Activated CD4-positive, alpha-beta T cell treated with anti-CD3 and anti-CD28 coated beads, Interleukin-2, Interleukin-4, amounts not matched to agents 100 ng/mL and 50 ng/mL, durations not matched to agents 16 hours and 8 hours (primary cell): ENCODE data around the gene DRC3.
"Not testable (repeated sequence)": the region's sequence is repeated elsewhere in the genome, so short reads cannot be mapped to it uniquely, and the experiment has no call there.

Experiments
- DNase-seq: peaks from one replicate; pipeline ENCODE4 v3.0.0-alpha.2; 2020; ENCODE audit warnings: low spot score

The DRC3 gene

GRCh38 chr17:17942846-17943245 is 29.8 kb upstream of the DRC3 start:
- DNase-seq = no peak

DNA sequence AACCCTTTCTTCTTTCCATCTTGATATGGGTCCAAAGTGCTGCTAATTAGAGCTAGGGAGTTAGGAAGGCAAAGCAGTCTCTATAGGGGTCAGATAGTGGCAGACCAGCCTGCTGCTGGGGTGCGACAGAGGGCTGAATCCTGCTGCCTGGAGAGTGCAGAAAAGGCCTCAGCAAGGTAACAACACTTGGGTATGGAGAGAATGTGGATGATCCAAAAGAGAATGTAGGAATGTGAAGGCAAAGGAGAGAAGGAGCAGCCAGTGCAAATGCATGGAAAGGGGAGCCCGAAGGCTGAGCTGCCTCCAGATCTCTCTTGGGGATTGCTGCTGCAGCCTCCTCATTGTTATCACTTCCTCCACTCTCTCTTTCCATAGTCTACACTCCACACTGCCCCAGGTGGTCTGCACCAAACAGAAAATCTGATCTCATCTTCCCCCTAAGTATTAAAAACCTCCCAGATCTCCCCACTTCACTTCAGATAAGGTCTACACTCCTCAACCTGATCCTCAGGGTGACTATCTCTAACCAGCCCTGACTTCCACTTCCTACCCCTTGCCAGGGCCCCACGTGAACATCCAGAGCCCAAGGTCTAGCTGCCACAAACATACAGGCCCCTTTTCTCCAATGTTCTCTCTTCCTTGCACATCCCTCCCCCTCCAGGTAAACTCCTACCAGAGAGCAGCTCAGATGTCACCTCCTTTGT is 29.2 kb upstream of the DRC3 start:
- no peak for DNase-seq

GRCh38 chr17:17944242-17944641 is 28.4 kb upstream of the DRC3 start:
- DNase-seq = no peak

- no peak for DNase-seq
These were observed 27.9 kb upstream of the DRC3 start for GRCh38 chr17:17944743-17945142.

GRCh38 chr17:17946093-17946492 is 26.6 kb upstream of the DRC3 start:
- DNase-seq = no peak

DNA sequence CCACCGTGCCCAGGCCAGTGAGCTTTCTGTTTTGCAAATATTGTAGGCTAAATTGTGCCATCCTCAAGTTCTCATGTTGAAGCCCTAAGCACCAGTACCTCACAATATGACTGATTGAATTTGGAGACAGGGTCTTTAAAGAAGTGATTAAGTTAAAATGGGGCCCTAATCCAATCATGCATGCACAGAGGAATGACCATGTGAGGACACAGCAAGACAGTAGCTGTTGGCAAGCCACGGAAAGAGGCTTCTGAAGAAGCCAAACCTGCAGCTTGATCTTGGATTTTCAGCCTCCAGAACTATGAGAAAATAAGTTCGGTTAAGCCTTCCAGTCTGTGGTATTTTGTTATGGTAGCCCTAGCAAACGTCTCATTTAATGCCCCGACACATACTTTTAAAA is 25.4 kb upstream of the DRC3 start:
- DNase-seq = no peak

GRCh38 chr17:17947966-17948365 is 24.7 kb upstream of the DRC3 start:
- no peak for DNase-seq

DNA sequence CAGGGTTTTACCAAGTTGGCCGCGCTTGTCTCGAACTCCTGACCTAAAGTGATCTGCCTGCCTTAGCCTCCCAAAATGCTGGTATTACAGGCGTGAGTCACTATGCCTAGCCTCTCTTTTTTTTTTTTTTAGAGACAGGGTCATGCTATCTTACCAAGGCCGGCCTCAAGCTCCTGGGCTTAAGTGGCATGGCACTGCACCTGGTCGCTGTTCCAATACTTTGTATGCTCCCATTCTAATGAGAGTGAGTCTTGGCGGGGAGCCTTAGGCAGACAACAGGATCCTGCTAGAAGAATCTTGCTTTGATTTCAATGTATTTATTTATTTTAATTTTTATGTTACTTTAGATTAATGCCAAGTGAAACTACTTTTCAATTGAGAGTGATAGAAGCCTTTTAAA is 22.3 kb upstream of the DRC3 start:
- DNase-seq = no peak

DNA sequence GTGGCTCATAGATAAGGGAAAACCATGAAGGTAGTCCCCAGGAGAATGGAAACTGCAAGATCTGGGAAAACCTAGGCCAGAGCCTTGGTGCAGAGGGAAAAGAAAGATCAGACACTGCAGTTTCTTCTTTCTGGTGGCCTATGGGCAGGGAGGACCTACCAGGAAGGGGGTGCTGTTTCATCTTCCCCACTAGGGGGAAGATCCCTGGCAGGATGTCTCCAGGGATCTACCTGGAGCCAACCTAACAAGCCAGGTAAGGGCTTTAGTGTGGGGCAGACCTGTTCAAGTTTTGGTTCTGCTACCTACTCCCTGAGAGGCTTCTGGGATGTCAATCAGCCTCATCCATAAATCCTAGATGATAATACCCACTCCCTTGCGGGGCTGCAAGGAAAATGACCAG is 21.9 kb upstream of the DRC3 start:
- no peak for DNase-seq

DNA sequence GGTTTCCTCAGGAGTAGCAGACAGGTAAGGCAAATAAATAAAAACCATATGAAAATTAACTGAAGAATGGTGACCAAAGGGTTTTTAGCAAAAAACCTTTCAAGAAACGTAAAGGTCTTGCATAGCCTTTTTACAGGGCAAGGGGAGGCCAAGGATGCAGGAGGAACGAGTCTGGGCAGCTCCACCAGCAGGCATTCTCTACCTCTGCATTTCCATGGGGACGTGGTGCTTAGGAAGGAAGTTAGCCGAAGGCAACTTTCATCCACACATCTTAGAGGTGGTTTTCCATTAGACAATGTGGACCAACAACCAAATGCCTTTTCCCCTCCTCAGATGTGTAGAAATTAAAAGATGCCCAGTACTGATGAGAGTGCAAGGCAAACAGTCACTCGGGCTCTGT is 21.1 kb upstream of the DRC3 start:
- no peak for DNase-seq

- no peak for DNase-seq
These were observed 20.0 kb upstream of the DRC3 start for GRCh38 chr17:17952691-17953090.

GRCh38 chr17:17954079-17954478 is 18.6 kb upstream of the DRC3 start:
- DNase-seq = no peak

GRCh38 chr17:17955790-17956341 is 16.8 kb upstream of the DRC3 start:
- DNase-seq = not testable (repeated sequence)

DNA sequence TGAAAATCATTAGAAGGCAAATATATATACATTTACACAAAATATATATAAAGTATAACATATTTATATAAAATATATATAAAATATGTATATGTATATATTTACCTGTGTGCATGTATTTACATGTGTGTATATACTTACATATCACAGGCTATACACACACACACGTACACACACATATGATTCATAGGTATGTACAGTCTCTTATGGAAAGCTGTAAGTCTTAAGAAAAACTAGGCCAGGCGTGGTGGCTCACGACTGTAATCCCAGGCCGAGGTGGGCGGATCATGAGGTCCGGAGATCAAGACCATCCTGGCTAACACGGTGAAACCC is 15.1 kb upstream of the DRC3 start:
- no peak for DNase-seq

DNA sequence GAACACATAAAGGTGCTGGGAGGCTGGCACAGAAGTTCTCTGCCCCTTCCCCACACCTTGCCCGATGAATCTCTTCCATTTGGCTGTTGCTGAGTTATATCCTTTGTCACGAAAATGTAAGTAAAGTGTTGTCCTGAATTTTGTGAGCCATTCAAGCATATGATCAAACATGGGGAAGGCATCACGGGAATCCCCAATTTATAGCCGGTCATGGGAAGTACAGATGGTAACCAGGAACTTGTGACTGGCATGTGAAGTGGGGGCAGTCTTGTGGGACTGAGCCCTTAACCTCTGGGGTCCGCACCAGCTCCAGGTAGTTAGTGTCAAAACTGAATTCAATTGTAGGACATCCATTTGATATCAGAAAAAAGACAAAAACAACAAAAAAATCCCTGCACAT is 13.7 kb upstream of the DRC3 start:
- DNase-seq = no peak

DNA sequence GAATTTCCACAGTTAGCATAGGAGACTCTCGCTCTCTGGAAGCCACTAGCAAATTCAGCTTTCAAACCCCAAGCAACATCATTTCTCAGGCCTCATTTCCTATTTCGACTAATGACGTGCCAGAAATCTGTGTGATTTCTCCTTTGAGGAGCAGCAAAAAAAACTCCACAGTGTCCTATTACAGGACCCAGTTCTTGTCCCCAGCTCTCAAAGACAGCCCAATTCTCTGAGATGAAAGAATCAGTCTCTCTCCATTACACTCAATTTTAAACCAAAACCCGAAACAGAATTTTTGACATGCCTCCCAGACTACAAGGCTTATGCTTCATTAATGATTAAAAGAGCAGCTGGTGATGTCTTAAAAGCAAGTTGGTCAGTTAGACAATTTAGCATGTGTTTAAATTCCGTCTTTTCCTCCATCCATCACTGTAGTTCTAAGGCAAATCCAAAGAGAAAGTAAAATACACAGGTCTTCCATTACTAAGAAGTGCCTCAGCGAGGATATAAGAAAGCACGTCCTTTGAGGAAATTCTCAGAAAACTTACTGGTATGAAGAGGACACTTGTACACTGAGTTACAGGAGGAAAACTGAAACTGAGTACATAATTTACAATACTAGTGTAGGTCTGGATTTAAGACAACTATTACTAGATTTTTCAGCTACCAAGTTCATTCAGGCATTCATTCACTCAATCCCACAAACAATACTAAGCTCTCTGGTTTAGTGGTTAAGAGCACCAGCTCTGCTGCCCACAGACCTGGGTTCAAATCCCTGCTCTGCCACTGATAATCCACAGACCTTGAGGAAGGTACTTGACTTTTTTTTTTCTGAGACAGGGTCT is 12.9 kb upstream of the DRC3 start:
- DNase-seq = peak; percentile 70

DNA sequence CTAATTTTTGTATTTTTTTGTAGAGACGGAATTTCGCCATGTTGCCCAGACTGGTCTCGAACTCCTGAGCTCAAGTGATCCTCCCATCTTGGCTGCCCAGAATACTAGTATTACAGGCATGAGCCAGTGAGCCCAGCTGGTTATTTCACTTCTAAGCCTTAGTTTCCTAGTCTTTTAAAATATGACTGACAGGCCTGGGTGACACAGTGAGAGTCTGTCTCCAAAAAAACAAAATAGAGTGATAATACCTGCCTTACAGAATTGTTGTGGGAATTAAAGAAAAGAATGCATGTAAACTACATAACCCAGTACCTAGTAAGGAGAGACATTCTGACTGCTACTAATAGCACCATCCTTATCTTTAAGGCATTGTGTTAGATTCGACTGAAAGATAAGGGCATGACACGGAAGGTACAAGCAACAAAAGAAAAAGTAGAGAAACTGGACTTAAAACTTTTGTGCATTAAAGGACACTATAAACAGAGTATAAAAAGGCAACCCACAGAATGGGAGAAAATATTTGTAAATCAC is 12.1 kb upstream of the DRC3 start:
- DNase-seq = no peak

- DNase-seq = no peak
These were observed 9.6 kb upstream of the DRC3 start for GRCh38 chr17:17963066-17963465.

DNA sequence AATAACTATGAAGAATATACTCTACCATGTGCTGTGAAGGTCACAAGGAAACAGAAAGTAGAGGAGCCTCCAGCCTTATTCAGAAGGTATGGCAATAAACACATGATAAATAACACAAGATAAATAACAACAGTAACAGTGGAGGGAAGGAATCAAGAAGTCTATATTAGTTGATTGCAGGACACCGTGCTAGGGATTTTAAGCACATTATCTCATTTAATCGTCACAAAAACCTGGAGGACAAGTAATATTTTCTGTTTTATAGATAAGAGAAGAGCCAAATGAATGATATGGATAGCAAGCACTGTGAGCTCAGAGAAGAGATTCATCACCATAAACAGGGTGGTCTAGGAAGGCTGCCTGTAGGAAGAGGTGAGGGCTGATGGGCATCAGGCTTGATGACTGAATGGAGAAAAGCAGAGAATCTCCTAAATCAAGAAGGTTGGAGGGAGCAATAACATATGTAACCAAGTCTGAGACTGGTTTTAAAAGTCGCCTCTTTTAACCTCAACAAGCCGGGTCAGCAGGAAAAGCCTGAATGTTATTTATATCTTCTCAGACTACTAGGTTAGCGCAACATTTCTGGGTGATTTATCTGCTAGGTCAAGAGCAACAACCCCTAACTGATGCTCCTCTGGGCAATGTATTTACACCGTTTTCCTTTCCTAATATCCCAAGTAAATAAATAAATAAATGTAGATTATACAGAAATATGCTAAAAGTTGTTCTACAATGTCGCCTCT is 8.8 kb upstream of the DRC3 start:
- DNase-seq = no peak

DNA sequence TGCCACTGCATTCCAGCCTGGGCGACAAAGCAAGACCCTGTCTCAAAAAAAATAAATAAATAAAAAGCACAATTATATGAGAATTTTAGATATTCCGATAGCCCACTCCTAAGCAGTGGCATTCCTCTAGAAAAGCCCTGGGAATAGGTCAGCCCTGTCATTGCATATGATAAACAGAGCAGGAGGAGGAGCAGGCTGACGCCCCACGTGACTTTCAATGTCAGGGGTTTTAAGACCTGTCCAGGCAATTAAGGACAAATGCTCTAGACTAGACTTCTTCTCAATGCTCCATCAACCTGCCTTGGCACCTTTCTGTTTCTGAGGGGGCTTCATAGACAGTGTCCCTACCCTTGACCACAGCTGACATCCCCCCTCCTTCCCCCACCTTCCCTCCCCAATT is 8.0 kb upstream of the DRC3 start:
- DNase-seq = no peak

DNA sequence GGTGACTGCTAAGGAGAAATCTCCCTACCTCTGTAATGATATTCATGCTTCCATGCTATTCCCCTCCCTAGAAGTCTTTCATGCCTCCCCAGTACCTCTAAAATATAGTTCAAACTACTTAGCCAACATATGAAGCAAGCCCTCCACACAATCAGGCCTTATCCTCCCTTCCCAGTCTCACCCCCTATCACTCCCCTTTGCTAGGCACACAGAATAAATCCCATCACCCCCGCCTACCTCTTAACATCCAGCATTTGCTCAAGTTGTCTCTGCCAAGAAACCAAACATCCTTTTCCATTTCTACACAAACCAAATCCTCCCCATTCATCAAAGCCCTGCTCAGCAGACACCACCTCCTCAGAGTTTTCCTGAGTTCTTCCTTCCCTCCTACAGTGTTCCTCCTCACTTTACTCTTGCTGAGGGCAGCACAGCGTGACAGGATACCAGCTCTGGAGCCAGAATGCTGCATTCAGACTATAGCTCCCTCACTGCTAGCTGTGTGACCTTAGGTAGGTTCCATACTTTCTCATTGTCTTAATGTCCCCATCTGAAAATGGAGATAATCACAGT is 7.4 kb upstream of the DRC3 start:
- DNase-seq = no peak

DNA sequence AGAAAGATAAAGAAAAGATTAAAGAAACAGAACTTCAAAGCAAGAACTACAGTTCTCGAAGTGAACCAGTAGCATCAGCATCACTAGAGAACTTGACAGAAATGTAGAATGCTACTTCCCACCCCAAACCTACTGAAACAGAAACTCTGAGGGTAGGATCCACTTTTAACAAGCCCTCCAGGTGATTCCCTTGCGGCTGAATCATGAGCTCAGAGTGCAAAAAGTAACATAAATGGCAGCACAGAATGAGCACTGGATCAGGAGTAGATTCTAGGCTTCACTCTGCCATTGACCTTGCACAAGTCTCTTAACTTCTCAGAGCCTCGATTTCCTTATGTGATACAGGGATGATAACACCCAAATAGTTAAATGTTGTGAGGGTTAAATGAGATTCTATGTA is 6.3 kb upstream of the DRC3 start:
- DNase-seq = peak; percentile 28
